Hepatocyte (in vitro differentiated cells): ENCODE data around the gene ASIP. TPM values are rescaled to one million over a fixed set of nuclear protein-coding genes. Genes with fewer than 3 reads are reported as not detected.

ENCODE experiments used
- DNase-seq: peaks from one replicate; pipeline ENCODE4 v3.0.0-alpha.2; 2016; ENCODE audit warnings: low spot score
- H2AFZ ChIP-seq: fragments of 200-600 bp; sonication (generic); 2 replicates; pipeline ENCODE4 v1.6.0; 2016; ENCODE audit warnings: antibody characterized with exemption, mild to moderate bottlenecking
- H3K27ac ChIP-seq: fragments of 200-600 bp; sonication (generic); 2 replicates; pipeline ENCODE4 v1.5.1; 2016; ENCODE audit warnings: mild to moderate bottlenecking
- H3K27me3 ChIP-seq: fragments of 200-600 bp; sonication (generic); 2 replicates; pipeline ENCODE4 v1.6.1; 2016
- H3K36me3 ChIP-seq: fragments of 200-600 bp; sonication (generic); replicated peaks from 2 replicates; pipeline ENCODE4 v1.5.1; 2016; ENCODE audit warnings: low read depth; ENCODE audit not compliant: insufficient read depth
- H3K4me1 ChIP-seq: fragments of 200-600 bp; sonication (generic); 2 replicates; pipeline ENCODE4 v1.5.1; 2016; ENCODE audit warnings: mild to moderate bottlenecking, moderate library complexity; ENCODE audit not compliant: insufficient read depth
- H3K4me2 ChIP-seq: fragments of 200-600 bp; sonication (generic); 2 replicates; pipeline ENCODE4 v1.6.0; 2016
- H3K4me3 ChIP-seq: fragments of 200-600 bp; sonication (generic); 2 replicates; pipeline ENCODE4 v1.5.1; 2016; ENCODE audit warnings: mild to moderate bottlenecking
- H3K79me2 ChIP-seq: fragments of 200-600 bp; sonication (generic); 2 replicates; pipeline ENCODE4 v1.6.0; 2017; ENCODE audit warnings: mild to moderate bottlenecking
- H3K9me2 ChIP-seq: fragments of 200-600 bp; sonication (generic); replicated peaks from 2 replicates; pipeline ENCODE4 v1.6.0; 2017; ENCODE audit warnings: mild to moderate bottlenecking; ENCODE audit not compliant: insufficient read depth
- H3K9me3 ChIP-seq: fragments of 200-600 bp; sonication (generic); 2 replicates; pipeline ENCODE4 v1.5.1; 2016; ENCODE audit warnings: low read depth, mild to moderate bottlenecking
- H4K20me1 ChIP-seq: fragments of 200-600 bp; sonication (generic); 2 replicates; pipeline ENCODE4 v1.6.0; 2016; ENCODE audit warnings: mild to moderate bottlenecking; ENCODE audit not compliant: insufficient read depth, poor library complexity, severe bottlenecking
- CTCF ChIP-seq: fragments of 200-600 bp; sonication (generic); IDR thresholded peaks from 2 replicates; pipeline ENCODE4 v1.5.1; 2016; ENCODE audit warnings: antibody characterized with exemption, mild to moderate bottlenecking; ENCODE audit not compliant: poor library complexity
- EZH2 ChIP-seq: fragments of 200-600 bp; sonication (generic); IDR thresholded peaks from 2 replicates; pipeline ENCODE4 v1.6.1; 2016; ENCODE audit warnings: antibody characterized with exemption, mild to moderate bottlenecking, borderline replicate concordance
- EZH2phosphoT487 ChIP-seq: fragments of 200-600 bp; sonication (generic); IDR thresholded peaks from one replicate; pipeline ENCODE4 v1.6.1; 2018; ENCODE audit warnings: antibody characterized with exemption, mild to moderate bottlenecking, low read depth, moderate library complexity; ENCODE audit not compliant: unreplicated experiment, severe bottlenecking
- WGBS: methylation state at CpG from one replicate; pipeline ENCODE4 v1.1.6; 2016; ENCODE audit warnings: low lambda C conversion rate; ENCODE audit errors: missing lambda C conversion rate; 5-methylcytosine and 5-hydroxymethylcytosine counted together
- polyA plus RNA-seq: library from polyadenylated mRNA; unstranded; fragments of >200 nt; fragmentation: Nextera tagmentation; extraction: Ambion mirVana; gene quantifications from 2 replicates; pipeline ENCODE4 v1.2.1, GENCODE V29; 2016
- total RNA-seq: library from RNA; depleted of rRNA; stranded (reverse); fragments of >200 nt; gene quantifications from 2 replicates; pipeline ENCODE4 v1.2.3, GENCODE V29; 2014

Gene ASIP
- total and polyA plus RNA-seq, 2 experiments from 2014 or later: 3.3 TPM; not detected in 1

- Histone ChIP-seq H3K4me2 (no peak overlapping the region), H3K27me3 (no peaks in the 10 kb centered on the region), H2AFZ (no peak overlapping the region), H3K27ac (no peak overlapping the region), H3K79me2 (no peaks in the 10 kb centered on the region), H3K4me1 (no peaks in the 10 kb centered on the region), H3K9me3 (peaks cover 10% of the 10 kb centered on the region), H3K4me3 (no peak overlapping the region), H4K20me1 (no peaks in the 10 kb centered on the region), H3K9me2 (no peaks in the 10 kb centered on the region), H3K36me3 (no peaks in the 10 kb centered on the region)
- no peak for DNase-seq
- TF ChIP-seq EZH2phosphoT487 (no peak), CTCF (no peak), EZH2 (no peak)
- 94% methylated on average over 4 of the region's 4 CpGs for WGBS
Measured at GRCh38 chr20:34210271-34210670, 31.0 kb upstream of the ASIP start.

- no peak overlapping the region for H3K4me2 ChIP-seq
- no peak for DNase-seq
- TF ChIP-seq CTCF: no peak
- TF ChIP-seq EZH2: no peak
- TF ChIP-seq EZH2phosphoT487: no peak
- H3K27ac ChIP-seq: no peak overlapping the region
- no peaks in the 10 kb centered on the region for H3K79me2 ChIP-seq
- H3K4me1 ChIP-seq: peaks cover 5% of the 10 kb centered on the region
- no peaks in the 10 kb centered on the region for H3K27me3 ChIP-seq
- no peaks in the 10 kb centered on the region for H3K36me3 ChIP-seq
- H3K4me3 ChIP-seq: no peak overlapping the region
- H3K9me2 ChIP-seq: no peaks in the 10 kb centered on the region
- no peaks in the 10 kb centered on the region for H4K20me1 ChIP-seq
- H3K9me3 ChIP-seq: peaks cover 10% of the 10 kb centered on the region
- 85% methylated on average over 2 of the region's 2 CpGs for WGBS
- no peak overlapping the region for H2AFZ ChIP-seq
Measured at GRCh38 chr20:34211591-34211990, 29.6 kb upstream of the ASIP start.

GRCh38 chr20:34213213-34213612 is 28.0 kb upstream of the ASIP start:
- Histone ChIP-seq H3K79me2 (no peaks in the 10 kb centered on the region), H3K4me3 (no peak overlapping the region), H3K27me3 (no peaks in the 10 kb centered on the region), H2AFZ (no peak overlapping the region), H3K9me2 (no peaks in the 10 kb centered on the region), H4K20me1 (no peaks in the 10 kb centered on the region), H3K27ac (no peak overlapping the region), H3K4me1 (peaks cover 5% of the 10 kb centered on the region), H3K9me3 (peaks cover 10% of the 10 kb centered on the region), H3K36me3 (no peaks in the 10 kb centered on the region), H3K4me2 (no peak overlapping the region)
- WGBS: 86% methylated on average over 2 of the region's 2 CpGs
- TF ChIP-seq CTCF: no peak
- TF ChIP-seq EZH2phosphoT487: no peak
- TF ChIP-seq EZH2: no peak
- no peak for DNase-seq

GRCh38 chr20:34215711-34216381 is 25.4 kb upstream of the ASIP start:
- H4K20me1 ChIP-seq: no peaks in the 10 kb centered on the region
- H3K79me2 ChIP-seq: no peaks in the 10 kb centered on the region
- peak; percentile 92 for DNase-seq
- H3K27me3 ChIP-seq: no peaks in the 10 kb centered on the region
- no peaks in the 10 kb centered on the region for H3K36me3 ChIP-seq
- peak overlapping the region; percentile 43 for H2AFZ ChIP-seq
- peak overlapping the region; percentile 52 for H3K27ac ChIP-seq
- H3K9me3 ChIP-seq: peaks cover 10% of the 10 kb centered on the region
- WGBS: under 1% methylated on average over 49 of the region's 49 CpGs
- TF ChIP-seq EZH2phosphoT487: no peak
- TF ChIP-seq CTCF: peak; percentile 6
- peak overlapping the region; percentile 24 for H3K4me3 ChIP-seq
- no peaks in the 10 kb centered on the region for H3K9me2 ChIP-seq
- H3K4me2 ChIP-seq: peak overlapping the region; percentile 78
- peaks cover 5% of the 10 kb centered on the region for H3K4me1 ChIP-seq
